Measurements from ENCODE around the gene FAM81A.
"Not testable (repeated sequence)": the region's sequence is repeated elsewhere in the genome, so short reads cannot be mapped to it uniquely, and the experiment has no call there.

FAM81A gene

DNA sequence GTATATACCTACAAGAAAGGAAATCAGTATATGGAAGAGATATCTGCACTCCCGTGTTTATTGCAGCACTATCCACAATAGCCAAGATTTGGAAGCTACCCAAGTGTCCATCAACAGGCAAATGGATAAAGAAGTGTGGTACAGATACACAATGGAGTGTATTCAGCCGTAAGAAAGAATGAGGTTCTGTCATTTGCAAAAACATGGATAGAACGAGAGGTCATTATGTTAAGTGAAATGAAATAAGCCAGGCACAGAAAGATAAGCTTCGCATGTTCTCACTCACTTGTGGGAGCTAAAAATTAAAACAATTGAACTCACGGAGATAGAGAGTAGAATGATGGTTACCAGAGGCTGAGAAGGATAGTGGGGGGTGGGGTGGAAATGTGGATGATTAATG, 53.1 kb downstream of the FAM81A start:
- no peak for ATAC-seq

DNA sequence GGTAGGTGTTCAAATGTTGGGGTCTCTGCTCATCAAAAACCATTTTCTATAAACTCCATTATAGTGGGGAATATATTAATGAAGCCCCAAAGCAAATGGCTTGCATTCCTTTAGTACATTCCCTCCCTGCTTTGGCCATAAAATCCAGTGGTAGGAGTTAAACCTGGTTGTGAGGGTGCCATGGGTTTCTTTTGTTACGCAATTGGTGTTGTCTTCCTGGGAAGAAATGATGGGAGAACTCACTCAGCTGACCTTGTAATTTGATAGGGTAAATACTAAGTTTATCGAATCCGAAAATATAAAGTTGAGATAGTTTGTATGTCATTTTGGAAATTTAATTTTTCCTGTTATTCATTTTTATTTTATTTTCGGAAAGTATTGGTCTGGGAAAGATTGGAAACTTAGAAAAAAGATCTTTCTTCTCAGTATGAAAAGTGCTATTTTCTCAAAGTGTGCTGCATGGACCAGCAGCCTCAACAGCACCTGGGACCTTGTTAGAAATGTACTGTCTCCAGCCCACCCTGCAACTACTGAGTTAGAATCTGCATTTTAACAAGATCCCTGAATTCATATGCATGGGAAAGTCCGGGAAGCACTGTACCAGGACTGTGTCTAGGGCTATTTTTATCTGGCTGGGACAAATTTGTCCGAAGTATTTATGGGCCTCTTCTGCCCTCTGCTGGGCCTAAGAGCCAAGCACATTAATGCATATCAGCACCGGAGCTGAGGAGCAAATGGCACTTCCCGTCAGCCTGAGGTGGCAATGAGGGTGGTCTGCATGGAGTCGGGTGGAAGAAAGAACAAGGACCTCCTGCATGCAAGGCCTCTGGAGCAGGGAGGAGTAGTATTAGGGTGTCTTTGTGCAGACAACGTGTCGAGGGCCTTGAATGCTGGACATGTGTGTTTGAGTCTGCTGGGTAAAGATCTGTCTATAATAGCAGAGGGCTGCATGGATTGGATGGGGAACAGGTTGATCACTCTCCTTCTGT, 54.7 kb downstream of the FAM81A start:
- peak; percentile 46 to 69 for ATAC-seq

DNA sequence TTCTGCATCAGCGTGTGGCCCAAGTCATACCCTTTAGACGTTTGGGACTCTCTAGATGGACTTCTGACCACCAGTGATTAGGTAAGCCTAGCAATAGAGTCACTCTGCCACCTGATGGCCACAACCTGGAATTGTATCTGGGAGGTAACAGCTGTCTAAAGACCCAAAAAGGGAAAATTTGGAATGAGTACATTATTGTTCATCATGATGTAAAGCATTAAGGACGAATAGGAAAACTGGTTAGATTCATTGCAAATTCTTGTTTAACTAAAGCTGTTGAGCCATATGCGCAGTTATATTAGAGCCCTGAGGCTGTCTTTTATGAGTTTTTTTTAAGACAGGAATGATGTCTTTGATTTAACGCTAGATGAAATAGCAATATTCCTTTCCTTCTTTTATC, 63.6 kb downstream of the FAM81A start:
- ATAC-seq = no peak

GRCh38 chr15:59515190-59515589, 77.2 kb downstream of the FAM81A start:
- ATAC-seq = no peak

GRCh38 chr15:59516655-59517461, 78.9 kb downstream of the FAM81A start:
- ATAC-seq = no peak

DNA sequence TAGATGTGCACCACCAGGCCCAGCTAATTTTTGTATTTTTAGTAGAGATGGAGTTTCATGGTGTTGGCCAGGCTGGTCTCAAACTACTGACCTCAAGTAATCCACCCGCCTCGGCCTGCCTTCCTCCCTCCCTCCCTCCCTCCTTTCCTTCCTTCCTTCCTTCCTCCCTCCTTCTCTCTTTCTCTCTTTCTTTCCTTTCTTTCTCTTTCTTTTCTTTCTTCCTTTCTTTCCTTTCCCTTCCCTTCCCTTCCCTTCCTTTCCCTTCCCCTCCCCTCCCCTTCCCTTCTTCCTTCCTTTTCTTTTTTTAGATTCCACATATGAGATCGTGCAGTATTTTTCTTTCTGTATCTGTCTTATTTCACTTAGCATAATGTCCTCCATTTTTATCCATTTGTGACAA, 81.3 kb downstream of the FAM81A start:
- no peak for ATAC-seq

GRCh38 chr15:59521443-59521842, 83.5 kb downstream of the FAM81A start:
- no peak for ATAC-seq

GRCh38 chr15:59522988-59523461, 85.0 kb downstream of the FAM81A start:
- no peak for ATAC-seq

DNA sequence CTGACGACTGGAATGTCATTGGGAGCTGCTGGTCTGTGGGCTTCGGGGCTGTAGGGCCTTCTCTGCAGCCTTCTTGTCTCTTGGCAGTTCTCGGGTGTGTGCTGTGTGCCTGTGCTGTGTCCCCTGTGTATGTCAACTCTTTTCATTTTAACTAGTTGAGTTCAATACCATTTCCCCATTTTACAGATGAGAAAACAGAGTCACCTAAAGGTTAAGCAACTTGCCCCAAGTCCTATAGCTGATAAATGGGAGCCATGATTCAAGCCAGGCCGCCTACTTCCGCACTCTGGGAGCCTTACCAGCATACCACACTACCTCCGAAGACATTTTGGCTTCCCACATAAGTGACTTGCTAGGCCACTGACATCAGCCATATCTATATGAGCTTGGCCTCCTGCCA, 85.7 kb downstream of the FAM81A start:
- no peak for ATAC-seq

- no peak for ATAC-seq
Observed at GRCh38 chr15:59524331-59524731, 86.3 kb downstream of the FAM81A start.

DNA sequence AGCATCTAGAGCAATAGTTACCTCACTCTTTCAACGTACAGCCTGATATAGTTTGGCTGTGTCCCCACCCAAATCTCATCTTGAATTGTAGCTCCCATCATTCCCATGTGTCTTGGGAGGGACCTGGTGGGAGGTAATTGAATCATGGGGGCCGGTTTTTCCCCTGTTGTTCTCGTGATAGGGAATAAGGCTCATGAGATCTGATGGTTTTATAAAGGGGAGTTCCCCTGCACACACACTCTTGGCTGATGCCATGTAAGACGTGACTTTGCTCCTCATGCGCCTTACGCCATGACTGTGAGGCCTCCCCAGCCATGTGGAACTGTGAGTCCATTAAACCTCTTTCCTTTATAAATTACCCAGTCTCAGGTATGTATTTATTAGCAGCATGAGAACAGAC, 88.5 kb downstream of the FAM81A start:
- ATAC-seq = not testable (repeated sequence)

- no peak for ATAC-seq
Observed at GRCh38 chr15:59528429-59528828, 90.4 kb downstream of the FAM81A start.

- ATAC-seq = peak; percentile 51 to 75
Observed at GRCh38 chr15:59528961-59529402, 91.0 kb downstream of the FAM81A start.

- no peak for ATAC-seq
Observed at GRCh38 chr15:59531066-59531675, 93.2 kb downstream of the FAM81A start.

DNA sequence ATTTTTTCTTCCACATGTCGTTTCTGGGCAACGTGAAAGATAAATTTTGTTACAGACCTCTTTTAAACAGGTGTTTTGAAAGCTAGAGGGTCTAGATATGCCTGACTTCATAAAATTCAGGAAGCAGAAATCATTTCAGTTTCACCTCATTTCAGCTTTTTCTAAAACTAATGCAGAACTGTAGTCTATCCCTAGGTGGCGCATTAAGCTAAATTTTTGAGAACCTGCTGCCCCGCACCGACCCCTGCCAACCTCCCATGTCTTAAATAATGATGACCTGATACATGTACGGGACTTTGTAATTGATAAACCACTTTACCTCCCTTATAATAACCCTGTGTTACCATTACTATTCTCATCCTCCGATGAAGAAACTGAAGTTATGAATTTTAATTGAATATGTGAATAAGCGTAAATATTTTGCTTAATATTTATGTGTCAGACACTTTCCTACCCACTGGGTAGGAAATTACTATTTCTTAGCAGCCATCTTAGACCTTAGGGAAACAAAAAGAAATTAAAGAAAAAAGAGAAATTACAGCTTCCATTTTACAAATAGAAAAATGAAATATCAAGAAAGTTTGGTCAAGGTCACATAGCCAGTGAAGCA, 94.9 kb downstream of the FAM81A start:
- no peak for ATAC-seq

- ATAC-seq = no peak
Observed at GRCh38 chr15:59536553-59536952, 98.6 kb downstream of the FAM81A start.

DNA sequence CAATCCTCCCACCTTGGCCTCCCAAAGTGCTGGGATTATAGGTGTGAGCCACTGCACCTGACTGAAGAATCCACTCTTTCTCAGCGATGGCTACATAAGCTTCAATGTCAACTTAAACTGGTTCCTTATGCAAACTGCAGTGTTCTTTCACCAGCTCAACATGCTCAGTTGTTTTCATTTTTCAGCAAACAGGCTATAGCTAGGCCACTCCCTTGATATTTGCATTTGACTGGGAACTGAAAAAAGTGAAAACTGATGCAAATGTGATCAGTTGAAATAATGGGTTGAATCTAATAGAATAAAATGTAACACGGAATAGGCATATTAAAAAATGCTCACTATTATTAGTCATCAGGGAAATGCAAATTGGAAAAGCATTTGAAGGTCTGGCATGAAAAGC, 99.4 kb downstream of the FAM81A start:
- no peak for ATAC-seq

DNA sequence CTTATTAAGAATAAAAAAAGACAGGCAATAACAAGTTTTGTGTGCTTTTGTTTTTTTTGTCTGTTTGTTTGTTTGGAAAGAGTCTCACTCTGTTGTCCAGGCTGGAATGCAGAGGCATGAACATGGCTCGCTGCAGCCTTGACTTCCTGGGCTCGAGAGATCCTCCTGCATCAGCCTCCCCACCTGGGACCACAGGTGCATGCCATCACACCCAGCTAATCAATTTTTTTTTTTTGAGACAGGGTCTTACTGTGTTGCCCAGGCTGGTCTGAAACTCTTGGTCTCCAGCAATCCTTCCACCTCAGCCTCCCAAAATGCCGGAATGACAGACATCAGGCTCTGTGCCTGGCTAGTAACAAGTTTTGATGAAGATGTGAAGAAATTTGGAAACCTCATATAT, 100.5 kb downstream of the FAM81A start:
- ATAC-seq = no peak

- ATAC-seq = no peak
Observed at GRCh38 chr15:59539799-59540198, 101.8 kb downstream of the FAM81A start.

- ATAC-seq = no peak
Observed at GRCh38 chr15:59540654-59541053, 102.7 kb downstream of the FAM81A start.

- no peak for ATAC-seq
Observed at GRCh38 chr15:59541750-59542149, 103.8 kb downstream of the FAM81A start.

- peak; percentile 6 to 43 for ATAC-seq
Observed at GRCh38 chr15:59543721-59544547, 105.9 kb downstream of the FAM81A start.

All from activated CD4-positive, CD25-positive, alpha-beta regulatory T cell treated with anti-CD3 and anti-CD28 coated beads, Interleukin-2, amount 50 U/mL, for 24 hours (primary cell).